GM19351 (cell line): Measurements from ENCODE around the gene AGRP.
"Not testable (repeated sequence)": the region's sequence is repeated elsewhere in the genome, so short reads cannot be mapped to it uniquely, and the experiment has no call there.

Experiments
- ATAC-seq: cut with Tn5 transposase; IDR thresholded peaks from one replicate; pipeline ENCODE4 v1.9.1; 2021; ENCODE audit warnings: mild to moderate bottlenecking, moderate library complexity; ENCODE audit not compliant: unreplicated experiment

The AGRP gene

DNA sequence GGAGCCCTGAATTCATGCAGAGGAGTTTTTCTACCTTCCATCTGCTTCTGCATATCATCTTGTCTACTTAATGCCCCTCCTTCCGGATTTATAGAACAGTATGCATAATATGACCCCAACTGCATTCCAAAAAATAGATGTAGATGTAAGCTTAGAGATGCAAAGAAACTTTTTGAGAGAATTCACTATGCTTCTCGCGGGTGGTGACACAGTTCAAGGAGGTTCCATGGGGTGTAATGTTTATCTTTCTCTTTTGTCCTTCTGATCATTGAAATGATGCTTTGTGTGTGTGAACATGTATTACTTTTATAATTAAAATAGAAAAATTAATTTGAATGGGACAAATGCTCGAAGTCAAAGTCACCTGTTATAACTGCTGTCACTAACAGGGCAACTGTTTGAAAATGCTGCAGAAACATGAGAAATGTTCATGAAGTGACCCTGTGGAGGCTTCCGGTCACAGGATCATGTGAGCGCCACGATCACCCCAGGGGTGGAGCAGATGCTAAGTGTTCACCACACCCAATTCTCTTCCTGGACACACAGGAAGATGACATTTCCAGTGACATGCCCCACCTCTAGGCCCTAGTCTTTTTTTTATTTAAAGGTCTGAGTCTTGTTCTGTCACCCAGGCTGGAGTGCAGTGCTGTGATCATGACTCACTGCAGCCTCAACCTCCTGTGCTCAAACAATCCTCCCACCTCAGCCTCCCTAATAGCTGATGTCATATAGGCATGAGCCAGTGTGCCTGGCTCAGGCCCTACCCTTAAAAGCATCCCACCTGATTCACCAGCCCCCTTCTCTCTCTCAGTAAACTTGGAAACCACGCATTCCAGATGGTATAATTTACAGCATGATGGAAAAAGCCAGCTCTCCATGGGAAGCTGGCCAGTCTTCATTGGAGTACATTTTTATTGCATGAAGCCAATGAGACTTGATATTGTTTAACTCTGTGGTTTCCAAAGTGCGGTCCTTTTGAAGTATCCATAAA, 21.0 kb upstream of the AGRP start:
- peak; percentile 68 for ATAC-seq

- ATAC-seq = no peak
These were observed 15.8 kb upstream of the AGRP start for GRCh38 chr16:67499106-67499505.

DNA sequence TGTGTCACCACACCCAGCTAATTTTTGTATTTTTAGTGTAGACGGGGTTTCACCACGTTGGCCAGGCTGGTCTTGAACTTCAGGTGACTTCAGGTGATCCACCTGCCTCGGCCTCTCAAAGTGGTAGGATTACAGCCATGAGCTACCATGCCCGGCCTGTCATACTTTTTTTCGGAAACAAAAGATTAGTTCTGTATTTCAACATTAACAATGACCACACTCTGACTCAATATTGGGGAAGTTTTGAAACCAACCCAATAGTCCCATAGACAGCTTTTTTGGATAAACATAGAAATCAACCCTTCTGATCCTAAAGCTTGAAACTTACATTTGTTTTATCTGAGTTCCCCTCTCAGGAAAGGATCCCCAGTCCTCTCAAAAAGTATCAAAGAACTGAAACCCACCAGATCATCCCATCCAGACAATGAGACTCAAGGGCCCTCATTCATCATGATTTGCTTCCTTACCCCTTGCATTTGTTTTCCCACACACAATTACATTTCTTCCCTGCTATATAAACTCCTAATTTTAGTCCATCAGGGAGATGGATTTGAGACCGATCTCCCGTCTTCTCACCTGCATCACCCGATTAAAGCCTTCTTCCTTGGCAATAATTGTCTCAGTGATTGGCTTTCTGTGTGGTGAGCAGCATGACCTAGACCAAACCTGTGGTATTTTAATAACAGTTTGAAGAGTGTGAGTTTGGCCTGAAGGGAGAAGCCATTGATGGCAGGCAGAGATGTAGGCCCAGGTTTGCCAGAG, 7.2 kb upstream of the AGRP start:
- no peak for ATAC-seq

DNA sequence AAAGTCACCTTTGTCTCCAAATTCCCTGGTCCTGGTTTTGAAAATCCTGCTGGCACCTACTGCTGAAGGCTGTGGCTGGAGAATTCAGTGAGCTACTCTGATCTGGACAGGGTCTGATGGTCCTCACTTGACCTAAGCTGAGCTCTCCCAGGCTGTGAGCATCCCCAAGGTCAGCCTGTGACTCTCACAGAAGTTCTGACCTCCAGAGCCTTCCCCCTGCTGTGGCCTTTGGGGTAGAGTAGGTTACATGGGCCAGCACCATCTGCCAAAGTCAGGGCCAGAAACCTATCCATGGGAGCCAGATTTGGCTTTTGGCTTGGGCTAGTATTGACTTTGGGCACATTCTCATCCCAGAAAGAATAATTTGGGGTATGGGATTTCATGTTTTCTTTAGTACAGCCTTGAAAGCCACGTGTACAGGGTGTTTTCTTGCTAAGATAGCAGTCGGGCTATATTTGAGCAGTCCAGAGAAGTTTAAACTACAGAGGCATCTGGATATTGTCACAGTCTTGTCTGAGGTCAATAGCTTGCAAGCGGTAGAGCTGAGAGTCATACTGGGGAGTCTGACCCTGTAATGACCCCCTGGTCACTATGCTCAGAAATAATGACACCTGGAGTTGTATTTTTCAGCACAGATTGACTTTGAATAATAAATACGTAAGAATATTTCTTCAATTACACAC, 6.2 kb upstream of the AGRP start:
- ATAC-seq = no peak

GRCh38 chr16:67487561-67487960, 4.2 kb upstream of the AGRP start:
- ATAC-seq = not testable (repeated sequence)

GRCh38 chr16:67486805-67487204, 3.5 kb upstream of the AGRP start:
- ATAC-seq = no peak

GRCh38 chr16:67483731-67484525, 581 bp upstream of the AGRP start:
- no peak for ATAC-seq

- ATAC-seq = no peak
These were observed 968 bp downstream of the AGRP start for GRCh38 chr16:67482233-67482924.

GRCh38 chr16:67481561-67482232, 1.6 kb downstream of the AGRP start:
- peak; percentile 4 for ATAC-seq

- peak; percentile 92 for ATAC-seq
These were observed 2.4 kb downstream of the AGRP start, which contains the start of gene ATP6V0D1 for GRCh38 chr16:67480833-67481560. TSS of gene ATP6V0D1 (minus strand) at chr16:67481157. CDS start at chr16:67481086, 71 bp downstream.

- no peak for ATAC-seq
These were observed 5.3 kb downstream of the AGRP start for GRCh38 chr16:67477960-67478554.

GRCh38 chr16:67474551-67475455, 8.5 kb downstream of the AGRP start:
- no peak for ATAC-seq

DNA sequence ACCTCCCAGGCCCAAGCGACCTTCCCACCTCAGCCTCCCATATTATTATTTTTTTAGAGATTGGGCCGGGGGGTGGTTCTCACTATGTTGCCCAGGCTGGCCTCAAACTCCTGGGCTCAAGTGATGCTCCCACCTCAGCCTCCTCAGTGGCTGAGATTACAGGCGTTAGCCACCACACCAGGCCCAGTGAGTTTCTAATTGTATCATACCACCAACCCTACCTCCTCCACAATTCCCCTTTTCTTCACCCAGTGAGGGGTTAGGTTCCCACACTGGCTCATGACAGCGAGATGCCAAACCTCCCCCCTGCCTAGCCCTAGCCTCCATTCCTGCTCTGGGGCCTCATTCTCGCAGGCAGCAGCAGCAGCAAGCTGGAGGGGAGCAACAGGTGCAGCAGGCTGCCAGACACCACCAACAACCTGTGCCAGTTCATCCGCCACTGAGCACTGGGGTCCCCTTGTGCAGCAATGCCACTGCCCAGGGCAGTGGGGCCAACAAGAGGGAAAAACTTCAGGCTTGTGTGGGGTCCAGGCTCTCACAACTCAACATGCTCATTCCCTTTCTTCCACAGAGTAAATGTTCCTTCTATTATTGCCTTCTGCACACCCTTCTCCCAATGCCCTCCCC, 11.5 kb downstream of the AGRP start:
- no peak for ATAC-seq

- ATAC-seq = no peak
These were observed 13.0 kb downstream of the AGRP start for GRCh38 chr16:67470359-67470758.

DNA sequence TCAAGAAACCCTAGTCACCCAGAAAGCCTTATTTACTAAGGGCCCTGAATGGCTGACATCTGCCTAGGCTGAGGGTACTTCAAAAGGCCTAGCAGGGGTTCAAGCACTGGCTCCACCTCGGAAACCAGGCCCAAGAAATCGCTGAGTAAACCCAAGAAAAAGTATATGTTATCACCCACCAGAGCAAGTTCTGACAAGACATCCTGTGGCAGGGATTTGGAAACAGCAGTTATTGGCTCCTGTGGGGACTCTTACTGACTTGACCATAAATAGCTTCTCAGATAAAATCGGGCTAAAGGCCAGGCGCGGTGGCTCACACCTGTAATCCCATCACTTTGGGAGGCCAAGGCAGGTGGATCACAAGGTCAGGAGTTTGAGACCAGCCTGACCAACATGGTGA, 14.6 kb downstream of the AGRP start:
- no peak for ATAC-seq

DNA sequence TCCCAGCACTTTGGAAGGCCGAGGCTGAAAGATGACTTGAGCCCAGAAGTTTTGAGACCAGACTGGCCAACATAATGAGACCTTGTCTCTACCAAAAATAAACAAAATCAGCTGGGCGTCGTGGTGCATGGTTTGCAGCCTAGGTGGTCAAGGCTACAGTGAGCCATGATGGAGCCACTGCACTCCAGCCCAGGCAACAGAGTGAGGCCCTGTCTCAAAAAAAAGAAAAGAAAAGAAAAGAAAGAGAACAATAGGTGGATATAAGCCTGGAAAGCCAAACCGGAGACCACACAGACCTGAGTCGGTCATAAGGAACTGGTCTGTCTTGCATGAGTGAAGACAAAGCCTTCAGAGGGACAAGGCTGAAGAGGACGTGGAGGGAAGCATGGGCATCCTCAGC, 16.8 kb downstream of the AGRP start:
- ATAC-seq = no peak

DNA sequence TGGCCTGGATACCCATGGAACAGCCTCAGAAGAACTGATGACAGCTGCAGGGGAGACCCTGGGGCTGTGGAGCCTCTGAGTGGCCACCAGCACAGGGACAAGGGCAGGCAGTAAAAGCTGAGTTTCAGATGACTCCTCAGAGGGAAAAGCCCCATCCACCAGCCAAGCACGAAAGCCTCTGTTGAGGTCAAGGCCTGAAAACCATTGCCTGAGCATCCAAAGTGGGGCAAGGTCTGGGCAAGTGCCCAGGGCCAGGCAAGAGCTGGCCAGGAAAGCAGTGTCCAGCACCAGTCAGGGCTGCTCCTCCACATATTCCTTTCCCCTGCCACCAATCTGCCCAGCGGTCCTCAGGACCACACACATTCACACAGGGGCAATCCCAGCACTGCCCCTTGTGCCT, 18.8 kb downstream of the AGRP start:
- ATAC-seq = no peak
